Right atrium auricular region (tissue), 2 donors: ENCODE results near the gene PHACTR1. TPM values are rescaled to one million over a fixed set of nuclear protein-coding genes. Genes with fewer than 3 reads are reported as not detected.

ENCODE experiments used
- DNase-seq: peaks from one replicate; pipeline ENCODE4 v3.0.0-alpha.2; 2019; ENCODE audit warnings: low spot score
- H3K27ac ChIP-seq, 2 donors: fragments of 200-600 bp; sonication (generic); 1 replicate in 1 of 2; 2 replicates in 1 of 2; pipeline ENCODE4 v1.5.1; 2016 to 2019
- H3K27me3 ChIP-seq, 2 donors: fragments of 200-600 bp; sonication (generic); one replicate each; pipeline versions ENCODE4 v1.5.1 to v1.6.0; 2017 to 2019
- H3K36me3 ChIP-seq: fragments of 200-600 bp; sonication (generic); one replicate; pipeline ENCODE4 v1.5.1; 2016
- H3K4me1 ChIP-seq, 2 donors: fragments of 200-600 bp; sonication (generic); one replicate each; pipeline versions ENCODE4 v1.5.1 to v1.6.0; 2017 to 2019
- H3K4me3 ChIP-seq, 2 donors: fragments of 200-600 bp; sonication (generic); 1 replicate in 1 of 2; 2 replicates in 1 of 2; pipeline ENCODE4 v1.5.1; 2017 to 2019; ENCODE audit warnings: mild to moderate bottlenecking in 1 of 2, moderate library complexity in 1 of 2
- H3K9me3 ChIP-seq, 2 donors: fragments of 200-600 bp; sonication (generic); one replicate each; pipeline ENCODE4 v1.5.1; 2019
- total RNA-seq, 2 donors: library from RNA; depleted of rRNA; stranded (reverse); fragments of >200 nt; gene quantifications; one replicate each; pipeline ENCODE4 v1.1.0, GENCODE V29; 2016
- TF ChIP-seq, protein P1 (sequence below), 2 donors: fragments of 200-600 bp; sonication (generic); IDR thresholded peaks; one replicate each; pipeline ENCODE4 v1.5.1; 2019; ENCODE audit warnings: antibody characterized with exemption in 2 of 2

Gene PHACTR1
- 10 to 100 TPM; 19.1 to 46.0 TPM for total RNA-seq

DNA sequence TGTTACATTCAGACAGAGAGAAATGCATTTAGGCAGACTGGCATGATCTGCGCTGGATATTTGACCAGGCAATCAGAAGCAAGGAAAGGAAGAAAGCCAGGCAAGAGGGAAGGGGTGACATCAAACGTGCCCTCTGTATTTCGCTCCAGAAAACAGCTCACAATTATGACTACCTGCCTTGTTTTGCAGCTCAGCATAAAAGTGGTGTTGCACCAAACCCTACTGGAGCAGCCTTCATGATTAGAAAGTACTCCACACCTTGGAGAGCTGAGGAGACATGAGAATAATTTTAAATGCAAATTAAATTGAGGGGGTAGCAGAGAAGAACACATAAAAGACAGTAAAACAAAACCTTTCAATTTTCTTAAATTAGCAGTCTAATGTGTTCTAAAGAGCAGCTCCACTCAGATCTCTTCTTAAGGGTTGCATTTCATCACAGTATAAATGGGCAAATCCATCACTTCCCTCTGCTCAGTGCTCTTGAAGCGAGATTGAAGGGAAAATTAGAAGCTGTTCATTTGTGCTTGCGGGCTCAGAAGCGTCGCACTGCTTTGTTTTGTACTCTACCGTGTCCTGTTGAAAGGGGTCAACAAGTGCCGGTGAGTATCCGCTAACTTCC lies at the start of gene PHACTR1:
PHACTR1 (plus strand) TSS at position 470 of the 619 bp plus-strand sequence.
- TF ChIP-seq, protein P1, sequence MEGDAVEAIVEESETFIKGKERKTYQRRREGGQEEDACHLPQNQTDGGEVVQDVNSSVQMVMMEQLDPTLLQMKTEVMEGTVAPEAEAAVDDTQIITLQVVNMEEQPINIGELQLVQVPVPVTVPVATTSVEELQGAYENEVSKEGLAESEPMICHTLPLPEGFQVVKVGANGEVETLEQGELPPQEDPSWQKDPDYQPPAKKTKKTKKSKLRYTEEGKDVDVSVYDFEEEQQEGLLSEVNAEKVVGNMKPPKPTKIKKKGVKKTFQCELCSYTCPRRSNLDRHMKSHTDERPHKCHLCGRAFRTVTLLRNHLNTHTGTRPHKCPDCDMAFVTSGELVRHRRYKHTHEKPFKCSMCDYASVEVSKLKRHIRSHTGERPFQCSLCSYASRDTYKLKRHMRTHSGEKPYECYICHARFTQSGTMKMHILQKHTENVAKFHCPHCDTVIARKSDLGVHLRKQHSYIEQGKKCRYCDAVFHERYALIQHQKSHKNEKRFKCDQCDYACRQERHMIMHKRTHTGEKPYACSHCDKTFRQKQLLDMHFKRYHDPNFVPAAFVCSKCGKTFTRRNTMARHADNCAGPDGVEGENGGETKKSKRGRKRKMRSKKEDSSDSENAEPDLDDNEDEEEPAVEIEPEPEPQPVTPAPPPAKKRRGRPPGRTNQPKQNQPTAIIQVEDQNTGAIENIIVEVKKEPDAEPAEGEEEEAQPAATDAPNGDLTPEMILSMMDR (IDR thresholded peaks at IDR 0.05) = no peak
- Histone ChIP-seq H3K4me1 (no peaks in the 10 kb centered on the region), H3K27me3 (peaks cover 0 to 3% of the 10 kb centered on the region in 2 donors), H3K9me3 (no peaks in the 10 kb centered on the region), H3K27ac (no peak within 1 kb of the TSS), H3K36me3 (no peaks in the 10 kb centered on the region), H3K4me3 (no peak within 1 kb of the TSS)
- no peak for DNase-seq

DNA sequence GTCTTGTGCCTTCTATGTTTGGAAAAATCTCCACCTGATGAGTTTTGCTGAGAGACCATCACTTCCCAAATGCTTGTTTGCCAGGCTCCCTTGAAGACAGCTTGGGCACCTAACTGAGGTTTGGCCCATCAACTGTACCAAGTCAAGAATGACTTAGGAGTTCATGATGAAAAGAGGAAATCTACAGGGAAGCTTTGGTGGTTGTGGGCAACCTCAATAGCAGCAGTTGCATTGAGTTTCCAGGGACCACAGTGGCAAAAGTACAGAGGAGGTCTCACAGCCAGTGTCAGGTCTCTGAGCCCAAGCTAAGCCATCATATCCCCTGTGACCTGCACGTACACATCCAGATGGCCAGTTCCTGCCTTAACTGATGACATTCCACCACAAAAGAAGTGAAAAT lies 49.7 kb upstream of the PHACTR1 start:
- H3K4me1 ChIP-seq = no peaks in the 10 kb centered on the region
- H3K4me3 ChIP-seq = no peak overlapping the region
- H3K27ac ChIP-seq = no peak overlapping the region
- no peaks in the 10 kb centered on the region for H3K9me3 ChIP-seq
- H3K36me3 ChIP-seq = no peaks in the 10 kb centered on the region
- TF ChIP-seq, protein P1 (IDR thresholded peaks at IDR 0.05) = no peak
- DNase-seq = no peak
- no peaks in the 10 kb centered on the region for H3K27me3 ChIP-seq

GRCh38 chr6:12675931-12676330 lies 40.6 kb upstream of the PHACTR1 start:
- no peaks in the 10 kb centered on the region for H3K27me3 ChIP-seq
- no peaks in the 10 kb centered on the region for H3K36me3 ChIP-seq
- no peak for DNase-seq
- no peak overlapping the region for H3K4me3 ChIP-seq
- H3K4me1 ChIP-seq = no peaks in the 10 kb centered on the region
- H3K27ac ChIP-seq = no peak overlapping the region
- TF ChIP-seq, protein P1 (IDR thresholded peaks at IDR 0.05) = no peak
- no peaks in the 10 kb centered on the region for H3K9me3 ChIP-seq

DNA sequence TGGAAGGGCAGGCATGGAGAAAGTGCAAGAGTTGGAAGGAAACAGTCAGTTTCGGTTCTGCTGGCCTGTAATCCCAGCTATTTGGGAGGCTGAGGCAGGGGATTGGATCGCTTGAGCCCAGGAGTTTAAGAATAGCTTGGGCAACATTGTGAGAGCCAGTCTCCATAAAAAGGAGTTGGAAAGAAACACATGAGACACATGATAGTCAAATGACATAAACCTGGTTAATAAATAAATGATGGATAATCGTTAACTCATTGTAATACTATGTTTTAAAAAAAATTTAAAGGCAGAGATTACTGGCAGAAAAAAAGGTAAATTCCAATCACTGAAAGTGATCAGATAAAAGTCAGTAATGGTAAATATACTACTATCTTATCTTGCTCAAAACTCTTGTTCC lies 37.2 kb upstream of the PHACTR1 start:
- DNase-seq = no peak
- Histone ChIP-seq H3K27me3 (no peaks in the 10 kb centered on the region), H3K4me3 (no peak overlapping the region), H3K27ac (no peak overlapping the region), H3K4me1 (no peaks in the 10 kb centered on the region), H3K36me3 (no peaks in the 10 kb centered on the region), H3K9me3 (no peaks in the 10 kb centered on the region)
- TF ChIP-seq, protein P1 (IDR thresholded peaks at IDR 0.05) = no peak

GRCh38 chr6:12693122-12693521 lies 23.4 kb upstream of the PHACTR1 start:
- no peaks in the 10 kb centered on the region for H3K9me3 ChIP-seq
- no peak for DNase-seq
- no peak overlapping the region for H3K27ac ChIP-seq
- TF ChIP-seq, protein P1 (IDR thresholded peaks at IDR 0.05) = no peak
- H3K4me1 ChIP-seq = no peaks in the 10 kb centered on the region
- H3K36me3 ChIP-seq = no peaks in the 10 kb centered on the region
- H3K27me3 ChIP-seq = no peaks in the 10 kb centered on the region
- H3K4me3 ChIP-seq = no peak overlapping the region

GRCh38 chr6:12698298-12698697 lies 18.3 kb upstream of the PHACTR1 start:
- Histone ChIP-seq H3K27me3 (no peaks in the 10 kb centered on the region), H3K4me1 (no peaks in the 10 kb centered on the region), H3K27ac (no peak overlapping the region), H3K4me3 (no peak overlapping the region), H3K36me3 (no peaks in the 10 kb centered on the region), H3K9me3 (no peaks in the 10 kb centered on the region)
- TF ChIP-seq, protein P1 (IDR thresholded peaks at IDR 0.05) = no peak
- no peak for DNase-seq
